Testis (tissue), 2 donors: ENCODE measurements around the gene TTC21B.

Experiments
- POLR2A ChIP-seq: fragments of 450-650 bp; IDR thresholded peaks from one replicate; pipeline ENCODE4 v1.6.1; 2017; ENCODE audit warnings: antibody characterized with exemption, mild to moderate bottlenecking, moderate library complexity
- TF ChIP-seq, protein P1 (sequence below), 3 experiments: fragments of 450-650 bp in 2 of 3; fragments of 200-600 bp in 1 of 3; sonication (generic) in 1 of 3; IDR thresholded peaks; one replicate each; pipeline ENCODE4 v1.5.1; 2016 to 2019; ENCODE audit warnings: antibody characterized with exemption in 3 of 3, mild to moderate bottlenecking in 2 of 3, moderate library complexity in 1 of 3

DNA sequence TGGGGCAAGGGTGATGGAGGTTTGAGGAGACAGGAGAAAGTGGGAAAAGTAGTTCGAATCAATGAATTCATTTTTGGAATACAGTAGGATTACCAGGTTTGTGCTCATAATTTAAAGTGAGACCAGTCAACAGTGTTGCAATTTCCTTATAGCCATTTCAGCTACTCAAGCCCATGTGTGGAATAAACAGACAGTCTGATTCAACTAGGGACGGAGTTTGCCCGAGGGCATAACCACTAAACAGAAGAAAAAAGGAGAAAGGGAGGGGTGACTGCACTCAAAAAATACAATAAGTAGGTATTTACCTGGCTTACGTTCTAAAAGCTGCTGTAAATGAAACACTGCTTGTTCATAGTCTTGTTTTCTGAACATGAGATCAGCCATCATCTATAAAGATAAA lies 55.2 kb downstream of the TTC21B start:
- TF ChIP-seq, protein P1, sequence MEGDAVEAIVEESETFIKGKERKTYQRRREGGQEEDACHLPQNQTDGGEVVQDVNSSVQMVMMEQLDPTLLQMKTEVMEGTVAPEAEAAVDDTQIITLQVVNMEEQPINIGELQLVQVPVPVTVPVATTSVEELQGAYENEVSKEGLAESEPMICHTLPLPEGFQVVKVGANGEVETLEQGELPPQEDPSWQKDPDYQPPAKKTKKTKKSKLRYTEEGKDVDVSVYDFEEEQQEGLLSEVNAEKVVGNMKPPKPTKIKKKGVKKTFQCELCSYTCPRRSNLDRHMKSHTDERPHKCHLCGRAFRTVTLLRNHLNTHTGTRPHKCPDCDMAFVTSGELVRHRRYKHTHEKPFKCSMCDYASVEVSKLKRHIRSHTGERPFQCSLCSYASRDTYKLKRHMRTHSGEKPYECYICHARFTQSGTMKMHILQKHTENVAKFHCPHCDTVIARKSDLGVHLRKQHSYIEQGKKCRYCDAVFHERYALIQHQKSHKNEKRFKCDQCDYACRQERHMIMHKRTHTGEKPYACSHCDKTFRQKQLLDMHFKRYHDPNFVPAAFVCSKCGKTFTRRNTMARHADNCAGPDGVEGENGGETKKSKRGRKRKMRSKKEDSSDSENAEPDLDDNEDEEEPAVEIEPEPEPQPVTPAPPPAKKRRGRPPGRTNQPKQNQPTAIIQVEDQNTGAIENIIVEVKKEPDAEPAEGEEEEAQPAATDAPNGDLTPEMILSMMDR (IDR thresholded peaks at IDR 0.05): no peak
- TF ChIP-seq POLR2A: no peak
